ENCODE results near the gene HHATL. TPM values are rescaled to one million over a fixed set of nuclear protein-coding genes. Genes with fewer than 3 reads are reported as not detected.

Gene HHATL
- polyA plus RNA-seq, 1 donor: 0.18 TPM

DNA sequence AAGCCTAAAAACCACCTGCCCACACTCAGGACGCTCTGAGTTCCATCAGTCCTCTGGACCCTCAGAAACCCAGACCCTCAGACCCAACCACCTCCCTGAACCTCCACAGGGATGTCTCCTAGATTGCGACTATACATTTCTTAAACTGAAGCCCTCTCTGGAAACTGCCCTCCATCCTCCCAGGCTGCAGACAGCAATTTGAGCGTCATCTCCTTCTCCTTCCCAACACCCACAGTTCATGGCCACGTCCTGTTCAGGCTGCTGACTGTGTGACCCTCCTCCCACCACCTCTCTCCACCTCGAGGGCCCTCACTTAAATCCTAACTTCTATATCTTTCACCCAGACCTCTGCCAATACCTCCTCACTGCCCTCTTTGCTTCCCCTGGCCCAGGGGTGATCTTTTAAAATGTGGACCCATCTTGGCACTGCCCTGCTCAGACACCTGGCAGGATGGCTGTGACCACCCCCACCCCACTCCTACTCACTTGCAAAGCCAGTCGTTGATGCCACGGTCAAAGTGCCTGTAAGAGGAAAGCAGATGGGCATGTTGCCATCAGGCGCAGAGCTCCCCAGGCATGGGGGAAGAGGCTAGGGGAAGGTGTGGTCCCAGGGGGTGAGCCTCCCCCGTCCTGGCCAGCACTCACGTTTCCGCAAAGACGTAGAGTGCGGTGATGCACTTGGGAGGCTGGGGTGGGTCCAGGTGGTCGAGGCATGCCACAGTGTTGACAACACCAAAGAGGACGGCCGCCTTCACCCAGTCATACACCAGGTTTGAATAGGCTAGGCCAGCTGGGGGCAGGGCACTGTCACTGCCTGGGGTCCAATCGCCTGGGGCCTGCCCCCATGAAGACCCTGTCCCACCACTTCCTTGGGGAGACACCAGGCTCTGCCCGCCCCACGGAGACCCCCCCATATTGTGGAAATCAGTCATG is 6.0 kb downstream of the HHATL start:
- Histone ChIP-seq H3K4me1 (ENCODE audit: control insufficient read depth, insufficient read depth, low read length) (no peaks in the 10 kb centered on the region), H3K9me3 (ENCODE audit: control insufficient read depth, low read depth, low read length) (no peaks in the 10 kb centered on the region), H3K27me3 (ENCODE audit: control insufficient read depth, insufficient read depth, low read length) (peaks cover 6% of the 10 kb centered on the region), H3K36me3 (ENCODE audit: control insufficient read depth, insufficient read depth, low read length) (no peaks in the 10 kb centered on the region), H3K27ac (ENCODE audit: low read length) (no peak overlapping the region), H3K4me3 (ENCODE audit: low read length) (no peak overlapping the region)
- no peak for DNase-seq
- 100% methylated on average over 1 of the region's 19 CpGs for WGBS (ENCODE audit: insufficient coverage, low lambda C conversion rate)

DNA sequence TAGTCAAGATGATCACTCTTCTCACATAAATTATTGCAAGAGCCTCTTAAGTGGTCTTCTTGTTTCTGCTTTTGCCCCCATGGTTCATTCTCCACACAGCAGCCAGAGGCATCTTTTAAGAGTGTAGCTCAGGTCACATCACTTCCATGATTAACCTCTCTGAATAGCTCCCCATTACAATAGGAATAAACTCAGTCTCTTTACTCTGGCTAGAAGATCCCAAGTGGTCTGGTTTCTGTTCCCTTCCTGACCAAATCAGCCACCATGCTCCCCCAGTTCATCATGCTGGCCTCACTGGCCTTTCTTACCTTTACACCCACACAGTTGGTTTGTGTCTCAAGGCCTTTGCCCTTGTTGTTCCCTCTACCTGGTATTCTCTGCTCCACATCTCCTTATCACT is 8.2 kb downstream of the HHATL start:
- H3K36me3 ChIP-seq (ENCODE audit: control insufficient read depth, insufficient read depth, low read length): no peaks in the 10 kb centered on the region
- H3K27me3 ChIP-seq (ENCODE audit: control insufficient read depth, insufficient read depth, low read length): peaks cover 17% of the 10 kb centered on the region
- H3K4me3 ChIP-seq (ENCODE audit: low read length): no peak overlapping the region
- H3K9me3 ChIP-seq (ENCODE audit: control insufficient read depth, low read depth, low read length): no peaks in the 10 kb centered on the region
- DNase-seq: no peak
- no peaks in the 10 kb centered on the region for H3K4me1 ChIP-seq (ENCODE audit: control insufficient read depth, insufficient read depth, low read length)
- no peak overlapping the region for H3K27ac ChIP-seq (ENCODE audit: low read length)

DNA sequence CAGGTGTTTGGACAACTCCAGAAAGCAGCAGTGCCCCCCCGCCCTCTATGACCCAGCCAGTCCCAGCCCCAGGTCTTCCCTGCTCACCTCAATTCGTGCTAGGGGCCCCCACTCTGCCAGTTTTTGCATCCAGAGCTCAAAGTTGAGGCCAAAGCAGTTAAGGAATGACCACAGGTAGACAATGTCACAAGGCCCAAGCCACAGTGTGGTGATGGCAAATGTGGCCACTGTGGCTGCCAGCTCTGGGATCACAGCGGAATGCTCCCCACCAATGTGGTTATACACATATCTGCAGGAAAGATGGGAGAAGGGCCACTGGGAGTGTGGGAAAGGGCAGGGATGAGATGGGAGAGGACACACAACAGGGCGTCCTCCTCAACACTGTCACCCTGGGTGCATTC is 9.1 kb downstream of the HHATL start:
- DNase-seq: no peak
- Histone ChIP-seq H3K9me3 (ENCODE audit: control insufficient read depth, low read depth, low read length) (no peaks in the 10 kb centered on the region), H3K36me3 (ENCODE audit: control insufficient read depth, insufficient read depth, low read length) (no peaks in the 10 kb centered on the region), H3K4me1 (ENCODE audit: control insufficient read depth, insufficient read depth, low read length) (no peaks in the 10 kb centered on the region), H3K4me3 (ENCODE audit: low read length) (no peak overlapping the region), H3K27ac (ENCODE audit: low read length) (no peak overlapping the region), H3K27me3 (ENCODE audit: control insufficient read depth, insufficient read depth, low read length) (peaks cover 14% of the 10 kb centered on the region)
- no CpG with 5 or more reads among the region's 4 CpGs for WGBS (ENCODE audit: insufficient coverage, low lambda C conversion rate)

DNA sequence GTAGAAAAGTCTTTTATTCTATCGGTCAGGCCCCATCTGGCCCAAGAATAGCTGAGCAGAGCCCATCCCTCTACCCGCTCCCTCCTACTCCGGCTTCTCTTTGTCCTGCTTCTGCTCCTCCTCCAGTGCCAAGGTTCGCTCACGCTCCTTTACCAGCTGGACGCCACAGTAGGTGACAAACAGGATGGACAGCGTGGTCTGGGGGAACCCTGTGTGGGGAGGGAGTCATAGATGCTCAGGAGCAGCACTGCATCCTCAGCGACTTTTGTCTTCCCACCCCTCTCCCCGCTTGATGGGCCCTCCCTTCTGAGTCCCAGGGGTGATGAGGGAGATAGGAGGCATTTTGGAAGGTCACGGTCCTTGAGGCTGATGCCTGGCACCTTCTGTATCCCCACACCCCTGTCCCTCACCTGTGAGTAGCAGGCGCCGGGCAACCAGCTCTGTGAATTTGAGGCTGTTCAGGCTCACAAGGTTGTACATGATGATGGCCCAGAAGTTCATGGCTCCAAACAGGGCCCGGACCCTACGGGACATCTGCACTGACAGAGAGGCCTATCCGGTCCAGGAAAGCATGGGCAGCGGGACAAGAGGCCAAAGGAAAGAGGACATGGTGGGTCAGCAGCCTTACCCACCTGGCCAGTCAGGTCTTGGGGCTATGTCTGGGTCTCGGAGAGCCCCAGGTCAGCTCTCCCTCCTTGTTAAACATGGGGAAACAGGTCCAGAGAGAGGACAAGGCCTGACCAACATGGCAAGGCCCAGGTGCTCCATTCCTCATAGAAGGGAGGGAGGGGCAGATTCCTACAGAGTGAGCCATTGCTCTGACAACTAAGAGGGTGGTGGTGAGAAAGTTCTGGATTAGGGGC is 9.7 kb downstream of the HHATL start:
- H3K4me3 ChIP-seq (ENCODE audit: low read length): no peak overlapping the region
- no peak for DNase-seq
- peaks cover 13% of the 10 kb centered on the region for H3K27me3 ChIP-seq (ENCODE audit: control insufficient read depth, insufficient read depth, low read length)
- H3K9me3 ChIP-seq (ENCODE audit: control insufficient read depth, low read depth, low read length): no peaks in the 10 kb centered on the region
- H3K4me1 ChIP-seq (ENCODE audit: control insufficient read depth, insufficient read depth, low read length): no peaks in the 10 kb centered on the region
- no peak overlapping the region for H3K27ac ChIP-seq (ENCODE audit: low read length)
- no CpG with 5 or more reads among the region's 17 CpGs for WGBS (ENCODE audit: insufficient coverage, low lambda C conversion rate)
- H3K36me3 ChIP-seq (ENCODE audit: control insufficient read depth, insufficient read depth, low read length): no peaks in the 10 kb centered on the region

DNA sequence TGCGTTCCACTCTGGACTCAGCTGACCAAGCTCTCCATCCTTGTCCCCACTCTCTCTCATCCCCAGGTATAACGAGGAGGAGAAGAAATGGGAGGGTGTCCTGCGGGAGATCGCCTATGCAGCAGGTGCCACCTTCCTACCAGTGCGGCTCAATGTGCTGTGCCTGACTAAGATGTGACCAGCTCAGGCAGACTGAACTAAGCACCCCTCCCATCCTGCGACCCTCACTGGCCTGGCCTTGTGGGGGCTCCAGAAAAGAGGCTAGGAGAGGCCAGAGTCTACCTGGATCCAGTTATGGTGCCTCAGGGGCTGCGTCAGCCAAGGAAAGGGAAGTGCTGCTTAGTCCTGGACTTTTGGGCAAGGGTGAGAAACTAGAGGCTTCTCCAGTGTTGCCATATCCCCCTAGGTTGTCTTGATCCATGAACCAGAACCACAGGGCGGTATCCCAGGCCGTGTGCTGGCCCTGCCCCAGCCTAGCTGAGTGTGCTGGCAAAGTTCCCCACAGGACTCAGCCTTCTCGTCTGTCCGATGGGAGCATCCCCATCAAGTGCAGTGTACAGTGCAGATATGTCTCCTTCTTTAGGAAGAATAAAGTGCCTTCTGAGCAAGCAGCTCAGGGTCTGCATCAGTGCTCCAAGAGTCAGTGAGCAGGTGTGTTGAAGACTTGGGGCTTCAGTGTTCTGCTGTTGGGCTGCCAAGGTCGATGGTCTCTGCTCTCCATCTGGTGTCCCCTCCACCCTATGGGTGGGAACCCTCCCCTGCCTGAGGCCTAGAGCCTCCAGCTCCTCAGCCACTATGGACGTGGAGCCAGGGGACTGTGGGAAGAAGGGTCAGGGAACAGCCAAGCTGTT is 10.6 kb downstream of the HHATL start:
- Histone ChIP-seq H3K27me3 (ENCODE audit: control insufficient read depth, insufficient read depth, low read length) (peaks cover 22% of the 10 kb centered on the region), H3K4me3 (ENCODE audit: low read length) (no peak overlapping the region), H3K27ac (ENCODE audit: low read length) (no peak overlapping the region), H3K36me3 (ENCODE audit: control insufficient read depth, insufficient read depth, low read length) (no peaks in the 10 kb centered on the region), H3K4me1 (ENCODE audit: control insufficient read depth, insufficient read depth, low read length) (no peaks in the 10 kb centered on the region), H3K9me3 (ENCODE audit: control insufficient read depth, low read depth, low read length) (no peaks in the 10 kb centered on the region)
- no CpG with 5 or more reads among the region's 13 CpGs for WGBS (ENCODE audit: insufficient coverage, low lambda C conversion rate)
- DNase-seq: no peak

DNA sequence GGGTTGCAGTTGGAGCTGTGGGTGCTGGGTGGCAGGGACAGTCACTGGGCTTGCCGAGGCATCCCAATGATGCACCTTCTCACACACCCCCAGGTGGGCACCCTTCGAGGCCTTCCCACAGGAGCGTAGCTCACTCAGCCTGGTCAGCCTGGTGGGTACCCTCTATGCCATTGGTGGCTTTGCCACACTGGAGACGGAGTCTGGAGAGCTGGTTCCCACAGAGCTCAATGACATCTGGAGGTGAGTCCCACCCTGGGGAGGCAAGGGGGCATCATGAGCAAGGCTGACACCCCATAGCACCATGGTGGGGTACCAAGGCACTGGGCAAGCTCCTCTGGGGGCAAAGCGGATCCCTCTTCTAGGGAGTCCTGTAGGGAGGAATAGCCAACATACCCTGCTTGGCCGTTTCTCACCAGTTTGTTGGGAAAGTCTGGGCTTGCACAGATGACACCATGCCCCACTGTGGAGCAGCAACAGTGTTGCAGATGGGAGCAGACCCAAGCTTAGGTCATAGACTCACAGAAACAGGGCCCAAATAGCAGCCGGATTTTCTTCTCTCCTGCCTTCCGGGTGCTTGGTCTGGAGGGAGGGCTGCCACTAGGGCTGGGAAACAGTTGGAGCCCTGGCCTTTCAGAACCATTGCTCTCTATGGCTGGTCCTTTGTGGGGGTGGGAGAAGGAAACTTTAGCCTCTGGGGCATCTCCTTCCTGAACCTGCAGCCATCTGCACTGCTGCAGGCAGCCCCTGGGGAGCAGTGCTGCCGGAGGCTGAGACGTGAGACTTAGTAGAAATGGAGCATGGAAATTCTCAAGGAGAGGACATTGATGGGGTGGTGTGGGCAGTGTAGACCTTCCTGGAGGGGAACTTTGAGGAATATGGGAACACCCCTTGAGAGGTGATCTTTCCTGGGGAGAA is 11.6 kb downstream of the HHATL start:
- H3K4me1 ChIP-seq (ENCODE audit: control insufficient read depth, insufficient read depth, low read length): no peaks in the 10 kb centered on the region
- H3K9me3 ChIP-seq (ENCODE audit: control insufficient read depth, low read depth, low read length): no peaks in the 10 kb centered on the region
- H3K36me3 ChIP-seq (ENCODE audit: control insufficient read depth, insufficient read depth, low read length): no peaks in the 10 kb centered on the region
- no CpG with 5 or more reads among the region's 10 CpGs for WGBS (ENCODE audit: insufficient coverage, low lambda C conversion rate)
- H3K27me3 ChIP-seq (ENCODE audit: control insufficient read depth, insufficient read depth, low read length): peaks cover 30% of the 10 kb centered on the region
- no peak overlapping the region for H3K27ac ChIP-seq (ENCODE audit: low read length)
- no peak overlapping the region for H3K4me3 ChIP-seq (ENCODE audit: low read length)
- no peak for DNase-seq

DNA sequence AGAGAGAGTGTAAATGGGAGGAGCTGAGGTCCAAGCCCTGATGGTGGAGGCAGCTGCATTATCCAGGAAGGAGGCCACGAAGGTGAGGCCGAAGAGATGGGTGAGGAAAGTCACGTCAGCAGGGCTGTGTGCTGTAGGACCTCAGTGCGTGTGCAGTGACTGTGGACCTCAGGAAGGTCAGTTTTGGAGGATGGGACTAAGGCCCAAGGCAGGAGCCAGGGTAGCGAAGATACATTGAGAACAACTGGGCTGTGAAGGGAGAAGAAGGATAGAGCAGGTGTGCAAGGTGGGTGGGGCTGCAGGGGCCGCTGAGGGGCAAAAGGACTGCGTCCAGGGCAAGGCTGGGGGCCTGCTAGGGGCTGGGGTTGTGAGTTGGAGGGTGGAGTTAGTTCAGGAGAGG is 12.4 kb downstream of the HHATL start:
- Histone ChIP-seq H3K9me3 (ENCODE audit: control insufficient read depth, low read depth, low read length) (no peaks in the 10 kb centered on the region), H3K27ac (ENCODE audit: low read length) (no peak overlapping the region), H3K4me1 (ENCODE audit: control insufficient read depth, insufficient read depth, low read length) (no peaks in the 10 kb centered on the region), H3K36me3 (ENCODE audit: control insufficient read depth, insufficient read depth, low read length) (no peaks in the 10 kb centered on the region), H3K4me3 (ENCODE audit: low read length) (no peak overlapping the region), H3K27me3 (ENCODE audit: control insufficient read depth, insufficient read depth, low read length) (peaks cover 38% of the 10 kb centered on the region)
- WGBS (ENCODE audit: insufficient coverage, low lambda C conversion rate): 82% methylated on average over 4 of the region's 7 CpGs
- no peak for DNase-seq

DNA sequence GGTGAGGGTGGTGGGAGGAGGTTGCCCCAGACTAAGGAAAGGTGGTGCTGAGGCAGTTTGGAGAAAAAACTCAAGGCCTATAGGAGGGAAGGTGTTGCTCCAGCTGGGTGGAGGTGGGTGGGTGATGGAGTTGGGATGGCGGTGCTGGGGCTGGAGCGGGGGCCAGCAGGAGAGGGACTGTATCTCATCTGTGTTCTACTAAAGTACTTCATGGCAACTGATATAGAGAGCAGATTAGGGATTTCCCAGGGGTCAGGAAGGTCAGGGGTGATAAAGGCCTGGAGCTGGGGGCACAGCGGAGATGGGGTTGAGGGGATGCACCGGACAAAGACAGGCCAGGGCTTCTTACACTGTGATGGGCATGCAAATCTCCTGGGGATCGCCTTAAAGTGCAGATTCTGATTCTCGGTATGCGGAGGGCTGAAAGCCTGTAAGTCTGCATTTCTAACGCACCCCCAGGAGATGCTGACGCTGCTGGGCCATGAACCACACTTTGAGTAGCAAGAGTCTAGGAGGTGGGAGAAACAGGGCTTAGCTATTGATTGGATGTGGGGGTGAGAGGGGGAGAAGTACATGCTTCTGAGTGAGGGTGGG is 13.1 kb downstream of the HHATL start:
- Histone ChIP-seq H3K4me3 (ENCODE audit: low read length) (no peak overlapping the region), H3K4me1 (ENCODE audit: control insufficient read depth, insufficient read depth, low read length) (no peaks in the 10 kb centered on the region), H3K27me3 (ENCODE audit: control insufficient read depth, insufficient read depth, low read length) (peaks cover 45% of the 10 kb centered on the region), H3K9me3 (ENCODE audit: control insufficient read depth, low read depth, low read length) (no peaks in the 10 kb centered on the region), H3K36me3 (ENCODE audit: control insufficient read depth, insufficient read depth, low read length) (no peaks in the 10 kb centered on the region), H3K27ac (ENCODE audit: low read length) (no peak overlapping the region)
- no peak for DNase-seq
- no CpG with 5 or more reads among the region's 9 CpGs for WGBS (ENCODE audit: insufficient coverage, low lambda C conversion rate)

All from large intestine (tissue), 3 donors.